GM12878 (cell line): ENCODE data around the gene CACNA1A. TPM values are rescaled to one million over a fixed set of nuclear protein-coding genes. Genes with fewer than 3 reads are reported as not detected.

Experiments
- ATAC-seq: fragments of 200-7000 bp; cut with Tn5 transposase; 3 replicates; pipeline ENCODE4 v1.9.1; 2020; ENCODE audit warnings: mild to moderate bottlenecking, moderate library complexity
- BruUV-seq: library from RNA; stranded (reverse); fragments of 400-500 nt; replicated peaks from 2 replicates; lab custom pipeline; 2021; lab: Mats Ljungman, UMichigan
- CTCF ChIA-PET: fragments of 300-600 bp; sonication (Branson Sonifier 250); formaldehyde crosslinking; extraction: SDS; loops from one replicate; lab custom pipeline; 2021; ENCODE audit warnings: inconsistent platforms; lab: Yijun Ruan, JAX
- POLR2A ChIA-PET: fragments of 350-600 bp; formaldehyde crosslinking; extraction: SDS; loops from one replicate; lab custom pipeline; 2021; ENCODE audit warnings: inconsistent platforms; lab: Charles Lee
- RAD21 ChIA-PET: fragments of 300-600 bp; sonication (Branson Sonifier 250); formaldehyde crosslinking; loops from one replicate; lab custom pipeline; 2023; ENCODE audit warnings: antibody characterized with exemption; ENCODE audit not compliant: unreplicated experiment; lab: Charles Lee
- SMC1A ChIA-PET: fragments of 300-600 bp; sonication (Branson Sonifier 250); formaldehyde crosslinking; loops from one replicate; lab custom pipeline; 2023; ENCODE audit not compliant: unreplicated experiment, uncharacterized antibody; lab: Charles Lee
- DNase-seq: peaks from one replicate; pipeline ENCODE4 v3.0.0-alpha.2; 2011; ENCODE audit warnings: low read depth, low spot score
- FAIRE-seq: peaks from 3 replicates; lab custom pipeline; 2011; peaks lifted over from hg19 to GRCh38; lab: Jason Lieb, UNC
- H2AFZ ChIP-seq: 2 replicates; pipeline ENCODE4 v1.6.0; 2011; ENCODE audit warnings: low read depth, low read length, control low read depth; ENCODE audit not compliant: control insufficient read depth
- H3K27ac ChIP-seq: 2 replicates; pipeline ENCODE4 v1.5.1; 2011; ENCODE audit warnings: control low read depth; ENCODE audit not compliant: control insufficient read depth, insufficient read depth
- H3K27me3 ChIP-seq, 2 experiments: replicated peaks in 1 of 2; 2 replicates each; pipeline versions ENCODE4 v1.6.0 to v1.6.1; 2011; ENCODE audit warnings: low read length in 1 of 2; ENCODE audit not compliant: control insufficient read depth in 2 of 2, insufficient read depth in 2 of 2
- H3K36me3 ChIP-seq, 2 experiments: 2 replicates each; pipeline ENCODE4 v1.5.1; 2011; ENCODE audit warnings: low read length in 1 of 2; ENCODE audit not compliant: control insufficient read depth in 2 of 2, insufficient read depth in 2 of 2
- H3K4me1 ChIP-seq: 2 replicates; pipeline ENCODE4 v1.6.1; 2011; ENCODE audit warnings: mild to moderate bottlenecking, low read length, moderate library complexity, mixed read lengths; ENCODE audit not compliant: control insufficient read depth, insufficient read depth
- H3K4me2 ChIP-seq: 2 replicates; pipeline ENCODE4 v1.6.0; 2011; ENCODE audit warnings: control low read depth; ENCODE audit not compliant: control insufficient read depth, insufficient read depth
- H3K4me3 ChIP-seq: fragments of 200-600 bp; sonication (generic); 2 replicates; pipeline ENCODE4 v1.5.1; 2016
- H3K79me2 ChIP-seq: 2 replicates; pipeline ENCODE4 v1.6.0; 2011; ENCODE audit warnings: low read length; ENCODE audit not compliant: control insufficient read depth, insufficient read depth
- H3K9ac ChIP-seq: 2 replicates; pipeline ENCODE4 v1.8.0; 2011; ENCODE audit warnings: low read length, control low read depth, mixed read lengths; ENCODE audit not compliant: control insufficient read depth, insufficient read depth
- H3K9me3 ChIP-seq: replicated peaks from 3 replicates; pipeline ENCODE4 v1.5.1; 2011; ENCODE audit warnings: mild to moderate bottlenecking, low read length; ENCODE audit not compliant: control insufficient read depth, insufficient read depth
- H4K20me1 ChIP-seq: 2 replicates; pipeline ENCODE4 v1.6.0; 2011; ENCODE audit not compliant: control insufficient read depth, insufficient read depth
- BRCA1 ChIP-seq: IDR thresholded peaks from 2 replicates; pipeline ENCODE4 v1.6.1; 2011; ENCODE audit warnings: low read depth, low read length, improper control_type of control experiment
- E2F8 ChIP-seq: fragments of 450-650 bp; IDR thresholded peaks from 2 replicates; pipeline ENCODE4 v1.6.1; 2018; ENCODE audit warnings: mild to moderate bottlenecking, low read depth, moderate library complexity; ENCODE audit not compliant: partially characterized antibody
- NBN ChIP-seq: fragments of 450-650 bp; IDR thresholded peaks from 2 replicates; pipeline ENCODE4 v1.6.1; 2016
- NR2F1 ChIP-seq: fragments of 450-650 bp; conservative IDR thresholded peaks from 2 replicates; pipeline ENCODE4 v1.6.1; 2017; ENCODE audit warnings: mild to moderate bottlenecking
- RFX5 ChIP-seq: IDR thresholded peaks from 2 replicates; pipeline ENCODE4 v1.6.1; 2011; ENCODE audit warnings: low read depth, low read length, improper control_type of control experiment
- SMAD1 ChIP-seq: fragments of 450-650 bp; IDR thresholded peaks from 2 replicates; pipeline ENCODE4 v1.6.1; 2018; ENCODE audit warnings: mild to moderate bottlenecking, low read depth; ENCODE audit not compliant: partially characterized antibody
- SREBF1 ChIP-seq: IDR thresholded peaks from 2 replicates; pipeline ENCODE4 v1.6.1; 2012; ENCODE audit warnings: mild to moderate bottlenecking, low read length
- STAT1 ChIP-seq: fragments of 450-650 bp; conservative IDR thresholded peaks from 2 replicates; pipeline ENCODE4 v1.6.1; 2014; ENCODE audit warnings: antibody characterized with exemption, mild to moderate bottlenecking
- TARDBP ChIP-seq: IDR thresholded peaks from 2 replicates; pipeline ENCODE4 v1.6.1; 2016; ENCODE audit warnings: borderline replicate concordance
- TCF7 ChIP-seq: IDR thresholded peaks from 2 replicates; pipeline ENCODE4 v1.6.1; 2014; ENCODE audit warnings: antibody characterized with exemption, borderline replicate concordance
- YY1 ChIP-seq: IDR thresholded peaks from 2 replicates; pipeline ENCODE4 v1.6.1; 2011; ENCODE audit warnings: low read depth, mild to moderate bottlenecking, low read length
- ZBED1 ChIP-seq: IDR thresholded peaks from 2 replicates; pipeline ENCODE4 v1.6.1; 2016; ENCODE audit warnings: borderline replicate concordance
- WGBS: methylation state at CpG from one replicate; pipeline ENCODE4 v1.1.6; 2016; ENCODE audit warnings: low lambda C conversion rate; ENCODE audit not compliant: insufficient replicate concordance, insufficient coverage; ENCODE audit errors: missing lambda C conversion rate; 5-methylcytosine and 5-hydroxymethylcytosine counted together
- in situ Hi-C: fragments of 300-500 bp; cut with MboI; formaldehyde crosslinking; loops from 9 replicates; pipeline ENCODE4 v1.14.3; 2018; ENCODE audit warnings: mixed read lengths
- intact Hi-C: fragments of 100-400 bp; cut with micrococcal nuclease; formaldehyde crosslinking; loops from one replicate; pipeline ENCODE4 v1.14.2; 2022; ENCODE audit not compliant: unreplicated experiment
- polyA plus RNA-seq, 11 experiments: library from polyadenylated mRNA; depleted of rRNA in 4 of 11; unstranded in 6 of 11; stranded (reverse) in 5 of 11; fragments of >200 nt; fragmentation: Nextera tagmentation in 4 of 11; fragmentation: Illumina TruSeq in 1 of 11; extraction: Ambion mirVana in 4 of 11; extraction: Trizol in 1 of 11; gene quantifications; 1 replicate in 1 of 11; 2 replicates in 10 of 11; pipeline versions ENCODE4 v1.2.1 to v1.2.3, GENCODE V29; 2011 to 2016; ENCODE audit warnings: inconsistent platforms in 2 of 11, missing spikeins in 2 of 11, low read depth in 1 of 11
- total RNA-seq, 4 experiments: library from RNA; depleted of rRNA in 3 of 4; stranded (reverse); fragments of >200 nt in 3 of 4; fragmentation: Illumina TruSeq in 1 of 4; extraction: Trizol in 1 of 4; gene quantifications; 2 replicates each; pipeline versions ENCODE4 v1.2.1 to v1.2.3, GENCODE V29; 2013 to 2021
- TF ChIP-seq, protein P1 (sequence below): fragments of 450-650 bp; IDR thresholded peaks from 2 replicates; pipeline ENCODE4 v1.6.1; 2017; ENCODE audit warnings: borderline replicate concordance

CACNA1A gene
- total and polyA plus RNA-seq, 10 of the 15 experiments (the other 5 are each of a cell fraction or from before 2014, with no cell fraction given): 1.1 to 4.4 (median 2.5) TPM

- DNase-seq (no peak), ATAC-seq (no peak), FAIRE-seq (no peak)
- Histone ChIP-seq H3K36me3 (no peaks in the 10 kb centered on the region), H4K20me1 (no peaks in the 10 kb centered on the region), H3K9ac (no peak overlapping the region), H3K27me3 (no peaks in the 10 kb centered on the region; a peak in 1 of 4 replicates), H3K4me2 (no peak overlapping the region), H3K27ac (no peak overlapping the region), H3K9me3 (no peaks in the 10 kb centered on the region; the same call in 2 of the 3 replicates), H3K4me3 (no peak overlapping the region), H2AFZ (no peak overlapping the region), H3K79me2 (no peaks in the 10 kb centered on the region), H3K4me1 (no peaks in the 10 kb centered on the region)
- POLR2A ChIA-PET: no interaction called here
- SMC1A ChIA-PET: no interaction called here
- 42% methylated on average over 4 of the region's 4 CpGs for whole genome bisulfite sequencing
- TF ChIP-seq ZBED1 (no peak), SREBF1 (no peak), TARDBP (no peak), STAT1 (no peak), RFX5 (no peak), YY1 (no peak), TCF7 (no peak), NR2F1 (no peak), NBN (no peak), BRCA1 (no peak), E2F8 (no peak), SMAD1 (no peak)
- TF ChIP-seq, protein P1, sequence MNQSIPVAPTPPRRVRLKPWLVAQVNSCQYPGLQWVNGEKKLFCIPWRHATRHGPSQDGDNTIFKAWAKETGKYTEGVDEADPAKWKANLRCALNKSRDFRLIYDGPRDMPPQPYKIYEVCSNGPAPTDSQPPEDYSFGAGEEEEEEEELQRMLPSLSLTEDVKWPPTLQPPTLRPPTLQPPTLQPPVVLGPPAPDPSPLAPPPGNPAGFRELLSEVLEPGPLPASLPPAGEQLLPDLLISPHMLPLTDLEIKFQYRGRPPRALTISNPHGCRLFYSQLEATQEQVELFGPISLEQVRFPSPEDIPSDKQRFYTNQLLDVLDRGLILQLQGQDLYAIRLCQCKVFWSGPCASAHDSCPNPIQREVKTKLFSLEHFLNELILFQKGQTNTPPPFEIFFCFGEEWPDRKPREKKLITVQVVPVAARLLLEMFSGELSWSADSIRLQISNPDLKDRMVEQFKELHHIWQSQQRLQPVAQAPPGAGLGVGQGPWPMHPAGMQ: no peak
- in situ Hi-C loops (loop anchor here (10.0 kb wide), 1 partner anchor 293 kb away; no protein-coding TSS in a partner anchor), intact Hi-C loops (no loop called here)
- RAD21 ChIA-PET: no interaction called here
- no TSS peak for BruUV-seq
- CTCF ChIA-PET: interaction anchor here (2.1 to 2.6 kb wide), 2 partner anchors 10 to 73 kb away, joined by 5 to 7 read pairs; no protein-coding TSS in a partner anchor
Observed at GRCh38 chr19:13267889-13268288, 238.4 kb downstream of the CACNA1A start.
